Caco-2 (cell line): ENCODE results near the gene ATG14. TPM values are rescaled to one million over a fixed set of nuclear protein-coding genes. Genes with fewer than 3 reads are reported as not detected.
"Not testable (repeated sequence)": the region's sequence is repeated elsewhere in the genome, so short reads cannot be mapped to it uniquely, and the experiment has no call there.

Source experiments
- BruUV-seq: library from RNA; stranded (reverse); fragments of 400-500 nt; replicated peaks from 2 replicates; lab custom pipeline; 2021; lab: Mats Ljungman, UMichigan
- CTCF ChIA-PET: fragments of 300-600 bp; sonication (Branson Sonifier 250); formaldehyde crosslinking; loops from one replicate; lab custom pipeline; 2022; ENCODE audit warnings: antibody characterized with exemption; lab: Charles Lee
- POLR2A ChIA-PET: fragments of 300-600 bp; sonication (Branson Sonifier 250); formaldehyde crosslinking; loops from one replicate; lab custom pipeline; 2022; ENCODE audit warnings: antibody characterized with exemption; lab: Charles Lee
- DNase-seq, 2 experiments: peaks; one replicate each; pipeline versions ENCODE4 v3.0.0 to v3.0.0-alpha.2; 2020 to 2022
- H3K27me3 ChIP-seq: replicated peaks from 2 replicates; pipeline ENCODE4 v1.6.0; 2011; ENCODE audit warnings: low read length; ENCODE audit not compliant: control insufficient read depth, insufficient read depth
- H3K36me3 ChIP-seq: 2 replicates; pipeline ENCODE4 v1.5.1; 2011; ENCODE audit warnings: low read length; ENCODE audit not compliant: control insufficient read depth, insufficient read depth
- H3K4me1 ChIP-seq: fragments of 250-450 bp; sonication (Bioruptor Pico); 2 replicates; pipeline ENCODE4 v1.5.1; 2020; ENCODE audit warnings: mild to moderate bottlenecking
- H3K4me3 ChIP-seq: 2 replicates; pipeline ENCODE4 v1.5.1; 2011; ENCODE audit warnings: low read depth, mild to moderate bottlenecking, control low read depth, low read length
- H3K9me3 ChIP-seq: fragments of 250-450 bp; sonication (Bioruptor Pico); 2 replicates; pipeline ENCODE4 v1.5.1; 2020; ENCODE audit warnings: mild to moderate bottlenecking, moderate library complexity
- H3K27ac Mint-ChIP-seq: one replicate; pipeline ENCODE4 v1.8.0; 2022; ENCODE audit warnings: mixed read lengths; ENCODE audit not compliant: unreplicated experiment
- H3K27me3 Mint-ChIP-seq: one replicate; pipeline ENCODE4 v1.8.0; 2022; ENCODE audit warnings: mixed read lengths; ENCODE audit not compliant: insufficient read depth, unreplicated experiment
- H3K36me3 Mint-ChIP-seq: one replicate; pipeline ENCODE4 v1.8.0; 2022; ENCODE audit warnings: mild to moderate bottlenecking, mixed read lengths; ENCODE audit not compliant: insufficient read depth, unreplicated experiment
- H3K4me1 Mint-ChIP-seq: one replicate; pipeline ENCODE4 v1.8.0; 2022; ENCODE audit warnings: low read depth, mixed read lengths; ENCODE audit not compliant: unreplicated experiment
- H3K4me3 Mint-ChIP-seq: one replicate; pipeline ENCODE4 v1.8.0; 2022; ENCODE audit warnings: mild to moderate bottlenecking, moderate library complexity, mixed read lengths; ENCODE audit not compliant: unreplicated experiment
- H3K9me3 Mint-ChIP-seq: one replicate; pipeline ENCODE4 v1.8.0; 2022; ENCODE audit warnings: mixed read lengths; ENCODE audit not compliant: unreplicated experiment
- CTCF ChIP-seq, 2 experiments: fragments of 200-600 bp in 1 of 2; IDR thresholded peaks; 1 replicate in 1 of 2; 2 replicates in 1 of 2; pipeline versions ENCODE4 v1.5.1 to v1.8.0; 2011 to 2022; ENCODE audit warnings: antibody characterized with exemption in 1 of 2, control low read depth in 1 of 2, inconsistent platforms in 1 of 2, low read depth in 1 of 2, low read length in 1 of 2, mild to moderate bottlenecking in 1 of 2, moderate library complexity in 1 of 2; ENCODE audit not compliant: insufficient read depth in 1 of 2, severe bottlenecking in 1 of 2, unreplicated experiment in 1 of 2
- intact Hi-C: fragments of 100-400 bp; cut with micrococcal nuclease; formaldehyde crosslinking; loops from one replicate; pipeline ENCODE4 v1.10.0; 2022; ENCODE audit not compliant: unreplicated experiment
- total RNA-seq: library from RNA; stranded (reverse); gene quantifications from 2 replicates; pipeline ENCODE4 v1.2.3, GENCODE V29; 2022

ATG14 gene
- total RNA-seq, 1 experiment from 2014 or later = 13.1 TPM

GRCh38 chr14:55347040-55347439 lies 64.6 kb downstream of the ATG14 start:
- no TSS peak for BruUV-seq
- H3K27me3 ChIP-seq = no peaks in the 10 kb centered on the region

GRCh38 chr14:55344582-55345163 lies 67.0 kb downstream of the ATG14 start:
- H3K27ac Mint-ChIP-seq, H3K4me3 ChIP-seq, H3K27me3 ChIP-seq, CTCF ChIA-PET, DNase-seq, H3K36me3 Mint-ChIP-seq, intact Hi-C loops, H3K36me3 ChIP-seq, H3K27me3 Mint-ChIP-seq, H3K9me3 ChIP-seq, H3K4me3 Mint-ChIP-seq, BruUV-seq, POLR2A ChIA-PET, H3K9me3 Mint-ChIP-seq: not testable (repeated sequence)
- peaks cover 34% of the 10 kb centered on the region for H3K4me1 Mint-ChIP-seq
- H3K4me1 ChIP-seq = peaks cover 19% of the 10 kb centered on the region

More at GRCh38 chr14:55347040-55347439, 64.6 kb downstream of the ATG14 start:
- intact Hi-C loops = no loop called here
- POLR2A ChIA-PET = no interaction called here
- Histone ChIP-seq H3K4me1 (peaks cover 12% of the 10 kb centered on the region; the same call in 1 of the 2 replicates), H3K4me3 (no peak overlapping the region), H3K36me3 (peaks cover 5% of the 10 kb centered on the region), H3K9me3 (no peaks in the 10 kb centered on the region)
- H3K4me3 Mint-ChIP-seq = no peak overlapping the region
- peaks cover 20% of the 10 kb centered on the region for H3K36me3 Mint-ChIP-seq
- DNase-seq = no peak
- H3K4me1 Mint-ChIP-seq = peaks cover 22% of the 10 kb centered on the region
- no peaks in the 10 kb centered on the region for H3K27me3 Mint-ChIP-seq
- H3K27ac Mint-ChIP-seq = no peak overlapping the region
- H3K9me3 Mint-ChIP-seq = no peaks in the 10 kb centered on the region
- CTCF ChIA-PET = interaction anchor here (1.2 kb wide), 1 partner anchor 7 kb away, joined by 4 read pairs; no protein-coding TSS in a partner anchor
- TF ChIP-seq CTCF (IDR thresholded peaks at IDR 0.05; ENCODE audit: insufficient read depth in 1 of 2, low read depth in 1 of 2, low read length in 1 of 2, severe bottlenecking in 1 of 2, unreplicated experiment in 1 of 2) = no peak

GRCh38 chr14:55341781-55342180 lies 69.8 kb downstream of the ATG14 start:
- no peak for TF ChIP-seq CTCF (IDR thresholded peaks at IDR 0.05; ENCODE audit: insufficient read depth in 1 of 2, low read depth in 1 of 2, low read length in 1 of 2, severe bottlenecking in 1 of 2, unreplicated experiment in 1 of 2)
- H3K4me1 ChIP-seq = peaks cover 15% of the 10 kb centered on the region
- ChIA-PET POLR2A (no interaction called here), CTCF (no interaction called here)
- no peaks in the 10 kb centered on the region for H3K36me3 ChIP-seq
- Mint-ChIP-seq H3K4me3 (no peak overlapping the region), H3K9me3 (no peaks in the 10 kb centered on the region), H3K36me3 (peaks cover 5% of the 10 kb centered on the region), H3K4me1 (peaks cover 34% of the 10 kb centered on the region), H3K27ac (no peak overlapping the region), H3K27me3 (no peaks in the 10 kb centered on the region)
- H3K4me3 ChIP-seq = no peak overlapping the region
- intact Hi-C loops = no loop called here
- no TSS peak for BruUV-seq
- H3K9me3 ChIP-seq = no peaks in the 10 kb centered on the region
- DNase-seq = no peak
- H3K27me3 ChIP-seq = no peaks in the 10 kb centered on the region
